Body of pancreas (tissue), 4 donors: ENCODE measurements around the gene SLC2A6.

ENCODE experiments used
- CTCF ChIP-seq, 7 experiments: fragments of 450-650 bp in 4 of 7; fragments of 200-600 bp in 3 of 7; sonication (generic) in 3 of 7; IDR thresholded peaks; one replicate each; pipeline ENCODE4 v1.5.1; 2016 to 2019; ENCODE audit warnings: antibody characterized with exemption in 7 of 7
- POLR2A ChIP-seq, 3 donors: fragments of 450-650 bp; IDR thresholded peaks; one replicate each; pipeline ENCODE4 v1.6.1; 2016; ENCODE audit warnings: antibody characterized with exemption in 3 of 3, mild to moderate bottlenecking in 2 of 3

GRCh38 chr9:133421615-133422542, 57.0 kb downstream of the SLC2A6 start, which contains the start of gene ADAMTS13:
- TF ChIP-seq CTCF (IDR thresholded peaks at IDR 0.05) (no peak), POLR2A (IDR thresholded peaks at IDR 0.05) (no peak)
